Chondrocyte (in vitro differentiated cells): Measurements from ENCODE around the gene SIN3B. TPM values are rescaled to one million over a fixed set of nuclear protein-coding genes. Genes with fewer than 3 reads are reported as not detected.

ENCODE experiments used
- DNase-seq: peaks from one replicate; pipeline ENCODE4 v3.0.0; 2021; ENCODE audit warnings: mixed read lengths, low spot score
- H3K27ac Mint-ChIP-seq: one replicate; pipeline ENCODE4 v1.8.0; 2021; ENCODE audit warnings: mild to moderate bottlenecking, moderate library complexity, mixed read lengths; ENCODE audit not compliant: unreplicated experiment
- H3K27me3 Mint-ChIP-seq: 2 replicates; pipeline ENCODE4 v1.8.0; 2021; ENCODE audit warnings: low read depth, mixed read lengths
- H3K36me3 Mint-ChIP-seq: 2 replicates; pipeline ENCODE4 v1.8.0; 2021; ENCODE audit warnings: low read depth, mixed read lengths
- H3K4me1 Mint-ChIP-seq: 2 replicates; pipeline ENCODE4 v1.8.0; 2021; ENCODE audit warnings: low read depth, mild to moderate bottlenecking, mixed read lengths
- H3K4me3 Mint-ChIP-seq: one replicate; pipeline ENCODE4 v1.8.0; 2021; ENCODE audit warnings: mild to moderate bottlenecking, moderate library complexity, mixed read lengths; ENCODE audit not compliant: unreplicated experiment
- H3K9me3 Mint-ChIP-seq: 2 replicates; pipeline ENCODE4 v1.8.0; 2021; ENCODE audit warnings: low read depth, mixed read lengths
- total RNA-seq: library from RNA; stranded (reverse); gene quantifications from 3 replicates; pipeline ENCODE4 v1.2.1, GENCODE V29; 2021
- TF ChIP-seq, protein P1 (sequence below): fragments of 200-600 bp; sonication (generic); IDR thresholded peaks from 2 replicates; pipeline ENCODE4 v1.5.0; 2021; ENCODE audit warnings: antibody characterized with exemption, mild to moderate bottlenecking, moderate library complexity

The SIN3B gene
- total RNA-seq, 1 donor from 2014 or later = 59.7 TPM

DNA sequence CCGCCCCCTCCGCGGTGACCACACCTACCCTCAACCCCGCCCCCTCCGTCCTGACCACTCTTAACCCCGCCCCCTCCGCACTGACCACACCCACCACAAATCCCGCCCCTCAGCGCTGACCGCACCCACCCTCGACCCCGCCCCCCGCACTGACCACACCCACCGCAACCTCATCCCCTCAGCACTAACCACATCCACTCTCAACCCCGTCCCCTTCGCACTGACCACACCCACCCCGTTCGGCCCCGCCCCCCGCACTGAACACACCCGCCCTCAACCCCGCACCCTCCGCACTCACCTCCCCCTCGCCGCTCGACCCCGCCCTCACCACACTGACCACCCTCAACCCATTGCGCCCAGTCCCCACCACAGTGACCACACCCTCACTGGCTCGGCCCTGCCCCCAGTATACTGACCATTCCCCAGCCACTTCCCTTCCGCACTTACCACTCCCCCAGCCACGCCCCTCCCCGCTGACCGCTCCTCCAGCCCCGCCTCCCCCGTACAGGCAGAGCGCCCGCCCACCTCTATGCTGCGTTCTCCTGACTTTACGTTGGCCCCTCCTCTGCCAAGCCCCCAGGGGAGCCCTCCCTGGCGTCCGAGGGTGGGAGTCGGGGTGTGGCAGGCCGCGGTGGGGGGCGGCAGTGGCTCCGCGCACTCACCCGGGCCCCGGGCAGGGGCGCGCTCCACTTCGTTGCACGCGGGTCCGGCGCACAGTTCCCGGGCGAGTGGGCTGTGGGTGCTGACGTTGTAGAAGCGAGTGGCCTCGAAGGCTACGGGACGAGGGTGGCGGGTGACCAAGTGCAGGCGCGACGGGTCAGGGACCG is 68.0 kb downstream of the SIN3B start:
- no peaks in the 10 kb centered on the region for H3K27me3 Mint-ChIP-seq
- peak overlapping the region; percentile 65 for H3K4me3 Mint-ChIP-seq
- peaks cover 7% of the 10 kb centered on the region for H3K4me1 Mint-ChIP-seq
- peak overlapping the region; percentile 49 for H3K27ac Mint-ChIP-seq
- TF ChIP-seq, protein P1, sequence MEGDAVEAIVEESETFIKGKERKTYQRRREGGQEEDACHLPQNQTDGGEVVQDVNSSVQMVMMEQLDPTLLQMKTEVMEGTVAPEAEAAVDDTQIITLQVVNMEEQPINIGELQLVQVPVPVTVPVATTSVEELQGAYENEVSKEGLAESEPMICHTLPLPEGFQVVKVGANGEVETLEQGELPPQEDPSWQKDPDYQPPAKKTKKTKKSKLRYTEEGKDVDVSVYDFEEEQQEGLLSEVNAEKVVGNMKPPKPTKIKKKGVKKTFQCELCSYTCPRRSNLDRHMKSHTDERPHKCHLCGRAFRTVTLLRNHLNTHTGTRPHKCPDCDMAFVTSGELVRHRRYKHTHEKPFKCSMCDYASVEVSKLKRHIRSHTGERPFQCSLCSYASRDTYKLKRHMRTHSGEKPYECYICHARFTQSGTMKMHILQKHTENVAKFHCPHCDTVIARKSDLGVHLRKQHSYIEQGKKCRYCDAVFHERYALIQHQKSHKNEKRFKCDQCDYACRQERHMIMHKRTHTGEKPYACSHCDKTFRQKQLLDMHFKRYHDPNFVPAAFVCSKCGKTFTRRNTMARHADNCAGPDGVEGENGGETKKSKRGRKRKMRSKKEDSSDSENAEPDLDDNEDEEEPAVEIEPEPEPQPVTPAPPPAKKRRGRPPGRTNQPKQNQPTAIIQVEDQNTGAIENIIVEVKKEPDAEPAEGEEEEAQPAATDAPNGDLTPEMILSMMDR = no peak
- no peak for DNase-seq
- no peaks in the 10 kb centered on the region for H3K36me3 Mint-ChIP-seq
- H3K9me3 Mint-ChIP-seq = no peaks in the 10 kb centered on the region

DNA sequence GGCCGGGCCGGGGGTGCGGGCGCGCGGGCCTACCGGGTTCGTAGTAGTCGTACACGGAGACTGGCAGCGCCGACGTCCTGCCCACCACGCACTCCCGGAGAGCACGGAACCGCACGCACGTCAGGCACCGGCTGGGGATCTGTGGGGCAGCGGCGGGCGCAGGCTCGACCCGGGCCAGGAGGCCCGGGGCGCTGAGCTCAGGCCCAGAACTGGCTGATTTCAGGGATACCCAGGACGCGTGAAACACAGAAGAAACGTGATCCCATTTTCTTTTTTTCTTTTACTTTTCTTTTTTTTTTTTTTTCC is 68.6 kb downstream of the SIN3B start:
- Mint-ChIP-seq H3K4me1 (peaks cover 7% of the 10 kb centered on the region), H3K27ac (peak overlapping the region; percentile 17), H3K4me3 (peak overlapping the region; percentile 65), H3K36me3 (no peaks in the 10 kb centered on the region), H3K9me3 (no peaks in the 10 kb centered on the region), H3K27me3 (no peaks in the 10 kb centered on the region)
- TF ChIP-seq, protein P1 = no peak
- no peak for DNase-seq

DNA sequence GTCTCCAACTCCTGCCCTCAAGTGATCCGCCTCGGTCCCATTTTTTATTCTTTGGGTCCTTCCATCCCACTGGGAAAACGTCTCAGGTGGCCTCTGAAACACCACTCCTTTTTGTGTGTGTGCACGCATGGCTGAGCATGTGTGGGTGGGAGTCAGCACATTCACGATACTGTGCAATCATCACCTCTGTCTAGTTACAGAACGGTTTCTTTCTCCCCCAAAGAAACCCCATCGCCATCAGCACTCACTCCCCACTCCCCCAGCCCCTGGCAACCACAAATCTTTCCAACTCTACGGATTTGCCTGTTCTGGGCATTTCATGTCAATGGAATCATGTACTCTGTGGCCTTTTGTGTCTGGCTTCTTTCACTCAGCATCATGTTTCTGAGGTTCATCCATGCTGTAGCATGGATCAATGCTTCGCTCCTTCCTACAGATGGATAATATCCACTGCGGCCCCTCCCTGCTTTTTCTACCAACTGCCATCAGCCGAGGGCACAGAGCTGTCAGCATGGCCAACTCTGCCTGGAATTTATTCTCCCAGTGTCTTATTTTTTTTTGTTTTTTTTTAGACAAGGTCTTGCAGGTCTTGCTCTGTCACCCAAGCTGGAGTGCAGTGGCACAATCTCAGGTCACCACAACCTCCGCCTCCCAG is 69.3 kb downstream of the SIN3B start:
- H3K36me3 Mint-ChIP-seq = no peaks in the 10 kb centered on the region
- no peaks in the 10 kb centered on the region for H3K27me3 Mint-ChIP-seq
- no peak overlapping the region for H3K27ac Mint-ChIP-seq
- no peaks in the 10 kb centered on the region for H3K9me3 Mint-ChIP-seq
- peaks cover 7% of the 10 kb centered on the region for H3K4me1 Mint-ChIP-seq
- DNase-seq = no peak
- TF ChIP-seq, protein P1 = no peak
- peak overlapping the region; percentile 65 for H3K4me3 Mint-ChIP-seq

DNA sequence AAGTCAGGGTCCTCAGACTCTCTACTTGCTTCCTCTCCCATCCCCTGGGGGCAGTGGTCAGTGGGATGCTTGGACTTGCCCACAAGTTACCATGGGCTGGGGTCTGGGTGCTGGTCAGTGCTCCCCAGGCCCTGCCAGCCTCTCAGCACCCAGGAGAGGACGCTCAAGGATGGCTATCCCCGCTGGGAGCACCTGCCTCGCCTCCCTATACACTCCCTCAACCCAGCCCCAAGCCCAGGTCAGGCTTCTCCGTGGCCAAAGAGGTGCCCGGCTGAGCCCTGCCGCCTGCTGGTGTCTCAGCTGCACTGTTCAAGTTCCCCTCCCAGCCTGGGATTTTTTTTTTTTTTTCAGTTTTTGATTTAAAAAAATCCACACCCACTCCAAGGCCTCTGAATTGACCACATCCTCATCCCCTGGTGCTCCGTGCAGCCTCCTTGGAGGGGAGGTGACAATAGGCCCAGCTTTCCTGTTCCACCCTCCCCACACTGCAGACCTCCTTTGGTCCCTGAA is 70.4 kb downstream of the SIN3B start:
- Mint-ChIP-seq H3K36me3 (no peaks in the 10 kb centered on the region), H3K9me3 (no peaks in the 10 kb centered on the region), H3K4me1 (peaks cover 7% of the 10 kb centered on the region), H3K4me3 (no peak overlapping the region), H3K27ac (no peak overlapping the region), H3K27me3 (no peaks in the 10 kb centered on the region)
- TF ChIP-seq, protein P1 = peak; percentile 82
- no peak for DNase-seq

DNA sequence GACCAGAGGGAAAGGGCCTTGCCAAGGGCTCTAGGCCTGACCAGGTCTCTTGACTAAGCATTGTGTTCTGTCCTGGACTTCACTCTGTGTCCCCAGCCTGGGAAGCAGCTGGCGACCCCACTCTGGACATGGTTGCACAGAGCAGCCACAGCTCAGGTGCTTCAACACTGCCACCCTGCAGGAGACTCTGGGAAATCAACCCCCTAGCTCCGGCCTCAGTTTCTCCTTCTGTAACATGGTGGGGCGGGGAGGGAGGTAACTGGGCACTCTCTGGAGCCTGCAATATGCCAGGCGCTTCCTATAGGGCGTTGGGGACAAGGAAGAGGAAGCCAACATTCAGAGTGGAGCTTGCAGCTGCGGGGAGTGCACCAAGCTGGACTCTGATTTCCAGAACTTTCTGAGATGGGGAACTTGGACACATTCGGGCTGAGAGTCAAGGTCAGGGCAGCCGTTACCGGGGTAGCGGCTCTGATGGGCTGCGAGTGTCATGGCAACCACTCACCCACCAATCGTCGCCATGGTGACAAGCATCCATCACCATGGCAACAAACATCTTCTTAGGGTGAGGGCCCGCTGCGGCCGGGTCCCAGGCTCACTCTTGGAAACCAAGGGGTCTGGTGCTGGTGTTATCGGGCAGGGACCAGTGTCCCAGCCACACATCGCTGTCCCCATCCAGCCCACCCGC is 72.4 kb downstream of the SIN3B start:
- Mint-ChIP-seq H3K36me3 (no peaks in the 10 kb centered on the region), H3K27ac (no peak overlapping the region), H3K4me3 (no peak overlapping the region), H3K9me3 (no peaks in the 10 kb centered on the region), H3K4me1 (peaks cover 7% of the 10 kb centered on the region), H3K27me3 (peaks cover 4% of the 10 kb centered on the region)
- DNase-seq = no peak
- TF ChIP-seq, protein P1 = no peak
